RWPE2 (cell line): ENCODE data around the gene OR52E2.

Experiments
- ATAC-seq: fragments of 200-7000 bp; cut with Tn5 transposase; 3 replicates; pipeline ENCODE4 v1.9.1; 2021; ENCODE audit warnings: low read depth
- DNase-seq: peaks from one replicate; pipeline ENCODE4 v3.0.0-alpha.2; 2020; ENCODE audit warnings: low spot score
- H3K27ac ChIP-seq: fragments of 450-650 bp; 2 replicates; pipeline ENCODE4 v1.5.1; 2017; ENCODE audit warnings: mild to moderate bottlenecking; ENCODE audit not compliant: poor library complexity, severe bottlenecking
- H3K27me3 ChIP-seq: fragments of 250-450 bp; sonication (Bioruptor Pico); 2 replicates; pipeline ENCODE4 v1.5.1; 2021; ENCODE audit warnings: mild to moderate bottlenecking, moderate library complexity; ENCODE audit not compliant: insufficient read depth, poor library complexity, severe bottlenecking
- H3K36me3 ChIP-seq: fragments of 250-450 bp; sonication (Bioruptor Pico); 2 replicates; pipeline ENCODE4 v1.5.1; 2020; ENCODE audit warnings: low read depth, mild to moderate bottlenecking, moderate library complexity
- H3K4me1 ChIP-seq: fragments of 250-450 bp; sonication (Bioruptor Pico); 2 replicates; pipeline ENCODE4 v1.5.1; 2021; ENCODE audit warnings: mild to moderate bottlenecking, moderate library complexity; ENCODE audit not compliant: insufficient read depth, poor library complexity, severe bottlenecking
- H3K4me3 ChIP-seq: fragments of 250-450 bp; sonication (Bioruptor Pico); 2 replicates; pipeline ENCODE4 v1.5.1; 2021; ENCODE audit warnings: mild to moderate bottlenecking, moderate library complexity; ENCODE audit not compliant: severe bottlenecking
- H3K9me3 ChIP-seq: fragments of 250-450 bp; sonication (Bioruptor Pico); 2 replicates; pipeline ENCODE4 v1.5.1; 2021; ENCODE audit warnings: mild to moderate bottlenecking, moderate library complexity; ENCODE audit not compliant: severe bottlenecking
- CTCF ChIP-seq: fragments of 450-650 bp; IDR thresholded peaks from one replicate; pipeline ENCODE4 v1.5.1; 2017; ENCODE audit warnings: mild to moderate bottlenecking, moderate library complexity; ENCODE audit not compliant: poor library complexity, severe bottlenecking

Gene OR52E2

DNA sequence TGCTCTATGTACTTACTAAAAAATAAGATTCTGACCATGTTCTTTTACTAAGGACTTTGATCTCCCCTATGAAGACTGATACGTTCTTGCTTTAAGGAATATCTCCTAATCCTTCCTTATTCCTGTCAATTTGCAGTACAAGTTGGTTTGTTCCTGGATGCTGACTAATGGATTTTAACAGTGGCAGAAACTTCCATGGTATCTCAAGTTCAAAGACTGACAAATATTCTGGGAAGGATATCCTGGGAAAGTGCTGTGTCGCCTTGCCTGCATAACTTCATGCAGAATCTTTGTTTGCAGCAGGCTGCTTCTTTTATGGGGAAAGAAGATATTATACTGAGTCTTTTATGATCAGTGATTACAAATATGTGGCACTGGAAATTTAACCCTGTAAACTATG lies 21.5 kb downstream of the OR52E2 start:
- TF ChIP-seq CTCF: no peak
- DNase-seq (no peak), ATAC-seq (no peak)
- Histone ChIP-seq H3K36me3 (no peaks in the 10 kb centered on the region), H3K27ac (no peak overlapping the region), H3K27me3 (no peaks in the 10 kb centered on the region), H3K4me1 (no peaks in the 10 kb centered on the region), H3K4me3 (no peak overlapping the region), H3K9me3 (no peaks in the 10 kb centered on the region)

DNA sequence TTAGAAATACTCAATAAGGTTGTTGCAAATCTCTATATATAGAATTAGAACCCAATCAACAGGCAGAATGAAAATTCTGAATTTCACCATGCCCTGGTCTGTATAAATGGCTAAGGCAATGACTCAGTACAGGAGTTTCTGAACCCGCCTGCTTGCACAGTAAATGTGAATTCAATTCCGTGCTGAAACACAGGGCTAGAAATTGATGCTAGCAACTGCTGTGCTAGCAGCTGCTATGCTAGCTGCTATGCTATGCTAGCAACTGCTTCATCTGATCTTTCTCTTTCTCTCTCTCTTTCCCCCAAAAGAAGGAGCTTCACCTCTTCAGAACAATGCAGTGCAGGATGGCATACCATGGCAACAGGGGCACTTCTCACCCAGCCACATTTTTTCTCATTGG lies 22.8 kb downstream of the OR52E2 start:
- no peak for TF ChIP-seq CTCF
- no peak overlapping the region for H3K27ac ChIP-seq
- ATAC-seq (no peak), DNase-seq (no peak)
- H3K9me3 ChIP-seq: no peaks in the 10 kb centered on the region
- no peaks in the 10 kb centered on the region for H3K36me3 ChIP-seq
- H3K4me1 ChIP-seq: no peaks in the 10 kb centered on the region
- H3K4me3 ChIP-seq: no peak overlapping the region
- no peaks in the 10 kb centered on the region for H3K27me3 ChIP-seq

DNA sequence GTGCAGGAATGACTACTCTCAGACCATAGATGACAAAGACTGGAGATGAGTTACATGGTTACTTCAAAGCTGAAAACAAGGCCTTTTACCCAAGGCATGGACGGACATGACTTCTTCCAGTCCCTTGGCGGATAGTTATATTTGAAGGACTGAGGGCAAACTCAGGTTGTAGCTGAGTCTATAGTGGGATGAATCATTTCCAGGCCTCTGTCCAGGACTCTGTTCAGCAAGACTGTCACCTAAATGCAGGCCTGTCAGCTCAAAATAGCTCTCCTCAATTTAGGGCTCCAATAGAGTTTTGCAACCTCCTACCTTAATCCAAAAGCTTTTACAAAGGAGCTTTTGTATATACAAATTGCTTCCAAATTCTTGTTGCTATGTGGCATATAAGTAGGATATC lies 37.4 kb downstream of the OR52E2 start:
- Histone ChIP-seq H3K27ac (no peak overlapping the region), H3K36me3 (no peaks in the 10 kb centered on the region), H3K4me3 (no peak overlapping the region), H3K9me3 (no peaks in the 10 kb centered on the region), H3K4me1 (no peaks in the 10 kb centered on the region), H3K27me3 (no peaks in the 10 kb centered on the region)
- TF ChIP-seq CTCF: no peak
- DNase-seq (no peak), ATAC-seq (no peak)

GRCh38 chr11:5013012-5013411 lies 46.4 kb downstream of the OR52E2 start:
- ATAC-seq: no peak

DNA sequence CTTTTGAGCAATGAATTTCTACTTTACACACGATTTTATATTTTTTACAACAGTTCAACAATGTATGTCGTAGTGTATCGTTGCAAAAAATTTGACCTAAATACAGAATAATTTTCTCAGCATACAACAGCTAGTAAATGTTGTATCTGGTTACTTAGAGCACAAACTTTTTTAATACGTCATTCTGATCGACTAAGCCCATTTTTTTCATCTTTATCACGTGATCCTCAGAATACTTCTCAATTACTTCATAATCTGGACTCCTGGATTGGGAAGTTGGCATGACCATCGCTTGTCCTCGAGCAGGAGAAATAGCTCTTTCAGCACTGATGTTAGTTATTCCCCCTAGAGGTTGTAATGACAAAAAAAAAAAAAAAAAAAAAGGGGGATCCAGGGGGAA lies 48.2 kb downstream of the OR52E2 start:
- no peaks in the 10 kb centered on the region for H3K27me3 ChIP-seq
- H3K4me3 ChIP-seq: no peak overlapping the region
- H3K9me3 ChIP-seq: no peaks in the 10 kb centered on the region
- H3K4me1 ChIP-seq: no peaks in the 10 kb centered on the region
- H3K27ac ChIP-seq: no peak overlapping the region
- no peak for TF ChIP-seq CTCF
- no peaks in the 10 kb centered on the region for H3K36me3 ChIP-seq
- ATAC-seq (no peak), DNase-seq (no peak)

More at GRCh38 chr11:5013012-5013411, 46.4 kb downstream of the OR52E2 start:
- H3K9me3 ChIP-seq: no peaks in the 10 kb centered on the region
- no peak overlapping the region for H3K4me3 ChIP-seq
- no peaks in the 10 kb centered on the region for H3K4me1 ChIP-seq
- no peaks in the 10 kb centered on the region for H3K27me3 ChIP-seq
- no peak overlapping the region for H3K27ac ChIP-seq
- H3K36me3 ChIP-seq: no peaks in the 10 kb centered on the region
- DNase-seq: no peak
- TF ChIP-seq CTCF: no peak
